ENCODE measurements around the gene ATCAY.
"Not testable (repeated sequence)": the region's sequence is repeated elsewhere in the genome, so short reads cannot be mapped to it uniquely, and the experiment has no call there.

Gene ATCAY

GRCh38 chr19:3950871-3951861, 70.7 kb downstream of the ATCAY start:
- DNase-seq, result no peak

- DNase-seq, result not testable (repeated sequence)
Observed at GRCh38 chr19:3952755-3953276, 72.3 kb downstream of the ATCAY start.

GRCh38 chr19:3954107-3954506, 73.6 kb downstream of the ATCAY start:
- no peak for DNase-seq

- not testable (repeated sequence) for DNase-seq
Observed at GRCh38 chr19:3955276-3955675, 74.8 kb downstream of the ATCAY start.

GRCh38 chr19:3955688-3956087, 75.2 kb downstream of the ATCAY start:
- DNase-seq, result no peak

GRCh38 chr19:3958836-3959765, 78.6 kb downstream of the ATCAY start:
- no peak for DNase-seq

- DNase-seq, result no peak
Observed at GRCh38 chr19:3959766-3960131, 79.3 kb downstream of the ATCAY start.

- no peak for DNase-seq
Observed at GRCh38 chr19:3961007-3961406, 80.5 kb downstream of the ATCAY start.

- no peak for DNase-seq
Observed at GRCh38 chr19:3963458-3964255, 83.2 kb downstream of the ATCAY start.

GRCh38 chr19:3964256-3965194, 84.0 kb downstream of the ATCAY start:
- no peak for DNase-seq

GRCh38 chr19:3966051-3967017, 85.8 kb downstream of the ATCAY start:
- no peak for DNase-seq

GRCh38 chr19:3967983-3968382, 87.5 kb downstream of the ATCAY start:
- not testable (repeated sequence) for DNase-seq

- DNase-seq, result peak; percentile 39
Observed at GRCh38 chr19:3968556-3969434, 88.3 kb downstream of the ATCAY start.

GRCh38 chr19:3969435-3970312, 89.2 kb downstream of the ATCAY start:
- DNase-seq, result no peak

GRCh38 chr19:3970313-3970807, 89.9 kb downstream of the ATCAY start:
- no peak for DNase-seq

- peak; percentile 97 for DNase-seq
Observed at GRCh38 chr19:3970808-3971598, 90.5 kb downstream of the ATCAY start, which contains the start of gene DAPK3. DAPK3 (minus strand) TSS chr19:3971099; CDS start chr19:3969735, 1,364 bp downstream.

GRCh38 chr19:3975144-3975543, 94.7 kb downstream of the ATCAY start:
- no peak for DNase-seq

Data from inflammatory macrophage treated with lipopolysaccharide for 4 hours (primary cell).